ENCODE results near the gene SAT2.

SAT2 gene

GRCh38 chr17:7587420-7588151 is 40.0 kb downstream of the SAT2 start:
- peak; percentile 18 for TF ChIP-seq CTCF (IDR thresholded peaks at IDR 0.05; ENCODE audit: control insufficient read depth, insufficient read depth, low read depth, low read length, missing control alignments)
- H3K4me3 ChIP-seq (ENCODE audit: control insufficient read depth, low read depth, low read length) = peak overlapping the region; percentile 13
- peak; percentile 88 for DNase-seq (ENCODE audit: low read depth)

- no peak for DNase-seq (ENCODE audit: low read depth)
- TF ChIP-seq CTCF (IDR thresholded peaks at IDR 0.05; ENCODE audit: control insufficient read depth, insufficient read depth, low read depth, low read length, missing control alignments) = peak; percentile 16
- no peak overlapping the region for H3K4me3 ChIP-seq (ENCODE audit: control insufficient read depth, low read depth, low read length)
These were observed 40.8 kb downstream of the SAT2 start for GRCh38 chr17:7586673-7587419.

- peak within 1 kb of the TSS; percentile 68 for H3K4me3 ChIP-seq (ENCODE audit: control insufficient read depth, low read depth, low read length)
- no peak for TF ChIP-seq CTCF (IDR thresholded peaks at IDR 0.05; ENCODE audit: control insufficient read depth, insufficient read depth, low read depth, low read length, missing control alignments)
- DNase-seq (ENCODE audit: low read depth) = peak; percentile 92
These were observed 44.1 kb downstream of the SAT2 start, which contains the start of gene MPDU1 for GRCh38 chr17:7583253-7584109. Gene MPDU1 (plus strand): TSS chr17:7583852. CDS start chr17:7583863, 11 bp downstream.

- no peak for DNase-seq (ENCODE audit: low read depth)
- TF ChIP-seq CTCF (IDR thresholded peaks at IDR 0.05; ENCODE audit: control insufficient read depth, insufficient read depth, low read depth, low read length, missing control alignments) = no peak
- H3K4me3 ChIP-seq (ENCODE audit: control insufficient read depth, low read depth, low read length) = peak overlapping the region; percentile 68
These were observed 45.0 kb downstream of the SAT2 start for GRCh38 chr17:7582396-7583252.

- TF ChIP-seq CTCF (IDR thresholded peaks at IDR 0.05; ENCODE audit: control insufficient read depth, insufficient read depth, low read depth, low read length, missing control alignments) = no peak
- H3K4me3 ChIP-seq (ENCODE audit: control insufficient read depth, low read depth, low read length) = no peak overlapping the region
- DNase-seq (ENCODE audit: low read depth) = no peak
These were observed 46.7 kb downstream of the SAT2 start for GRCh38 chr17:7580604-7581575.
